HG02938 (cell line): ENCODE results near the gene VCP.

Source experiments
- ATAC-seq: cut with Tn5 transposase; IDR thresholded peaks from one replicate; pipeline ENCODE4 v1.9.1; 2021; ENCODE audit warnings: mild to moderate bottlenecking, moderate library complexity; ENCODE audit not compliant: unreplicated experiment

Gene VCP

GRCh38 chr9:35067056-35067455, 5.4 kb downstream of the VCP start:
- no peak for ATAC-seq

GRCh38 chr9:35060548-35061207, 11.7 kb downstream of the VCP start:
- ATAC-seq, result no peak

DNA sequence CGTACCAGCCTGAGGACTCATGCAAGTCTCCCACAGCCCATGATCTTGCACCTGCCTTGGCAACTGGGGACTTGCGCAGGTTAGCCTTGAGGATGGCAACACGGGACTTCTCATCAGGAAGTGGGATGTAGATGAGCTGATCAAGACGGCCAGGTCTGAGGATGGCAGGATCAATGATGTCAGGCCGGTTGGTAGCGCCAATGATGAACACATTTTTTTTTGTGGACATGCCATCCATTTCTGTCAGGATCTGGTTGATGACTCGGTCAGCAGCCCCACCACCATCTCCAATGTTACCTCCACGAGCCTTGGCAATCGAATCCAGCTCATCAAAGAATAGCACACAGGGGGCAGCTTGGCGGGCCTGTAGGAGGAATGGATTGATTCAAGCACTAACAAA, 13.0 kb downstream of the VCP start:
- no peak for ATAC-seq

GRCh38 chr9:35057271-35057620, 15.2 kb downstream of the VCP start:
- no peak for ATAC-seq

GRCh38 chr9:35056571-35057270, 15.7 kb downstream of the VCP start:
- ATAC-seq, result no peak

DNA sequence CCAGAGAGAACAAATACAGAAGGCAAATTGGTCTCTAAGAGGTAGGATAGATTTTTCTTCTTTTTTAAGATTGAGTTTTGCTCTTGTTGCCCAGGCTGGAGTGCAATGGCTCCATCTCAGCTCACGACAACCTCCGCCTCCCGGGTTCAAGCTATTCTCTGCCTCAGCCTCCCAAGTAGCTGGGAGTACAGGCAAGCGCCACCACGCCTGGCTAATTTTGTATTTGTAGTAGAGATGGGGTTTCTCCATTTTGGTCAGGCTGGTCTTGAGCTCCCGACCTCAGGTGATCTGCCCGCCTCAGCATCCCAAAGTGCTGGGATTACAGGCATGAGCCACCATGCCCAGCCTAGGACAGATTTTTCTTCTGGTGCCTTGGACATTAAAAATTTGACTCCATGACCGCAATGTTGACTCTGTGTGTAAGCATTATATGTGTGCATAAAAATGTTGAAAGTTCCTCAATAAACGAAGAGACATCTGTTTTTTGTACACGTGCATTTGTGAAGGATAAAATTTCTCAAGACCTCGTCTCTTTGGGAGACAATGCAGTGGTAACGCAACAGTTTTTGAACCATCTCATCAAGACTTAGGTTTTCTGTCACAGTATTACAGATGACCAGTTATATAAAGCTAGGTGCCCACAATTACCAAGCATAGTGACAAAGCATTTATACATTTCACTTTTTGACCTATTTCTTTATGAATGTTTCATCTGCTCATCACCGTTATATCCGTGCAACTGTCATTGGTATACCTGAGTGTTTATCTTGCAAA, 17.4 kb downstream of the VCP start:
- no peak for ATAC-seq

- no peak for ATAC-seq
These were observed 18.1 kb downstream of the VCP start for GRCh38 chr9:35054185-35054835.

DNA sequence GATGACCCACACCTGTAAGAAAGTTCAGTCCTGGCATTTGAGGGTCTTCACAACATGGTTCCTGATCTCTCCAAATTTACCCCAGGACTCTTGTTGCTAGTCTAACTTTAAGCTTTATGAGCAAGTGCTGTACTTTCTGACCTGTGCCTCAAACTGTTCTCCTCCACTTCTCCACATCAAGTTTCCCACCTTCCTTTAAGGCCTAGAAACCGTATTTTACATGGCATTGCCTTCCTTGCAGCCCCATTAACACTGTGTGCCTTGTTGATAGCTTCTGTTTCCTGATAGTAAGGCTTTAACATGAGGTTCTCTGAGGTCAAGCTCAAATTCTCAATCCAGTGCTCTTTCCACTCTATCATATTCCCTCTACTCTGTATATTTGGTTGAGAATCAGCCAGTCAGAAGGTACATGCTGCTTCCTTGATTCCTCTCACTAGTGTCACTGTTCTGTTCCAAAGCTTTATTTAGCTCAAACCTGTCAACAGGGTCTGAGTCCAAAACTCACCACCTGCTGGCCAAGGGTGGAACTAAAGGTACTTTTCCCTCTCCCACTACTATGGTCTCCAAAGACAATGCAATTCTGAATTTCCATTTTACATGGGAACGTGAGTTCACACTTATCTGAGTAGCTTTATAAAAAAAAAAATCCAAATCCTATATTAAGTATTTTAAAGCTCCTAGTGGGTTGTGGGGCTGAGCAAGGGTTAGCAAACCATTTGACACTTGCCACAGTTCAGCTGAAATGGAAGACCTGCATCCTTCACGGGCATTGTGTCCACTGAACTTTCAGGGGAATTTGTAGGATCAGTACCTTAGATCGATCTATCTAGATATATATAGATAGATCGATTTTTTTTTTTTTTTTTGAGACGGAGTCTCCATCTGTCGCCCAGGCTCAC, 21.1 kb downstream of the VCP start:
- no peak for ATAC-seq

DNA sequence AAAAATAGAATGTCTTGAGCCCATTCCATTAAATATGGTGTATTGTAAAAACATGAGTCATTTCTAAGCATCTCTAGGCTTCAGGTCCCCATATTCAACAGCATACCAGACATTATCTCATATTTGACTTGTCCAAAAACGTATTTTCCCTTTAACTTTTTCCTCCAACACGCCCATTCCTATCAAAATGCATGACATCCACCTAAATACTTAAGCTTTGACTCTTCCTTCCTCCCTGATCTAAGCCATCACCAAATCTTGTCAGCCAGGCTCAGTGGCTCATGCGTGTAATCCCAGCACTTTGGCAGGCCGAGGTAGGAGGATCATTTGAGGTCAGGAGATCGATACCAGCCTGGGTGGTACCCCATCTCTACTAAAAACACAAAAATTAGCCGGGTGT, 23.9 kb downstream of the VCP start:
- ATAC-seq, result no peak

DNA sequence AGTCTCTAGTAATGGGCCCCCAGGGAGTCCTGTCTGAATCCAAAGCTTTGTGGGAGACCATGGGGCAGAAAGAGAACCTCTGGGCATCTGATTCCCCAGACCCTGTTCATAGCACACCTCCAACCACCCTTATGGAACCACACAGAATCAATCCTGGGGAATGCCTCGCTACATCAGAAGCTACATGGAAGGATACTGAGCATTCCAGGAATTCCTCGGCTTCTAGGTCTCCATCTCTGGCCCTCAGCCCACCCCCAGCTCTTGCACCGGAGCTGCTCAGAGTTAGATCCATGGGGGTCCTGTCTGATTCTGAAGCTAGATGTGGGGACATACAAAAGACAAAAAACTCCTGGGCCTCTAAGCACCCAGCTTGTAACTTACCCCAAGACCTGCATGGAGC, 28.4 kb downstream of the VCP start:
- no peak for ATAC-seq

GRCh38 chr9:35042891-35043545, 29.4 kb downstream of the VCP start:
- no peak for ATAC-seq

DNA sequence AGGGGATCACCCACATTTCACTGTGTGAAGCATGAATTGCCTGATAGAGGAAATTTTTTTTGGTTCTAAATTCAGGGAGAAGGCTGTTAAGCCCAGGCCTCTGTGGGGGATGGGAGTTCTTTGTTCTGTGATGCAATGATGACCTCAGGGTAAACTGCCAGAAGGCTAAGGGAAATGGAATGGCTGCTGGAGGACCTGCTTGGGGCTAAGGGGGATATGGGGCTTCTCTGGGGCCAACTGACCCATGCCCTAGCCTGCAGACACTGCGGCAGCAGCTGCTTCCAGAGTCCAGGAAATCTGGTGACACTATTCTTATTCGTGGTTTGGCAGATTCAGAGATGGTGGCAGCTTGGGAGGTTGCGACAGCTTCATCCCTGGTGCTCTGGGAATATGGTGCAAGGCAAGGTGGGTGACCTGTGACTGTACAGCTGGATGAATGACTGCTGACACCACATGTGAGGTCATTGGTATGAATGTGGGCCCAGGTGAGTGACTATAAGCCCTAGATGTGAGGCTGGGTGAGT, 30.3 kb downstream of the VCP start:
- ATAC-seq, result no peak

- ATAC-seq, result no peak
These were observed 36.3 kb downstream of the VCP start for GRCh38 chr9:35035851-35036701.

DNA sequence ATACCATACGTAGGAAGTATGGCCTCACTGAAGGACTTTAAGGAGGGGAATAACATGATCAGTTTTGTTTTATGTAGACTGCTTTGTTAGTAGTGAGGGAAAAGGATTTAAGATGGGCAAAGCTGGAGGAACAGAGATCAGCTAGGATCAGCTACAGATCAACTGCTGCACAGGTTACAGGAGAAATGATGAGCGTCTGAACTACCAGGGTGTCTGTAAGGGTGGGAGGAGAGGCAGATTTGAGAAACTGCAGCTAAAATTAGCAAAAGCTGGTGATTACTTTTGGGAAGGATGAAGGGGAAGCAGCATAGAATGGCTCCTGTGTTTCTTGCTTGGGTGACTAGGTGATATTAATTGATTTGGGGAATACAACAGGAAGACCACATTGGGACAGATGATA, 39.3 kb downstream of the VCP start:
- ATAC-seq, result no peak

GRCh38 chr9:35029852-35030251, 42.6 kb downstream of the VCP start:
- ATAC-seq, result no peak

- ATAC-seq, result no peak
These were observed 43.2 kb downstream of the VCP start for GRCh38 chr9:35029241-35029640.

GRCh38 chr9:35028341-35028740, 44.1 kb downstream of the VCP start:
- ATAC-seq, result no peak

DNA sequence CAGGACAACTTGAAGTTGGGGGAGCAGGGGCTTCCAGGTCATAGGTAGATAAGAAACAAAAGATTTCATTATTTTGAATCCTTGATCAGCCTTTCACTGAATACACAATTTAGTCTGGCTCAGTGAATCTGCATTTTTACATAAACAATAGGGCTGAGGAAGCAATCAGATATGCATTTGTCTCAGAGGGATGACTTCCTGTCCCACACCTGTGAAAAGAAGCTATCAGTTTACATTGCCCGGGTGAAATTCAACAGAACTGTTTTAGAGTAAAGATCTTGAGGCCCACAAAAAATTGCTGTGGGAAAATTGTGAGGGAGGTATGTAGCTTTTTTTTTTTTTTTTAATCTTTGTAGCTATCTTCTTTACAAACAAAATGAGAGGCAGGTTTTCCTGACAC, 44.6 kb downstream of the VCP start:
- ATAC-seq, result no peak

GRCh38 chr9:35027374-35027773, 45.1 kb downstream of the VCP start:
- ATAC-seq, result no peak
